ENCODE data around the gene LINGO1.

The LINGO1 gene

GRCh38 chr15:77563623-77564156 is 69.0 kb downstream of the LINGO1 start:
- Histone ChIP-seq H3K9me3 (ENCODE audit: control insufficient read depth, insufficient read depth, low read length) (no peaks in the 10 kb centered on the region), H3K27ac (ENCODE audit: low read length) (no peak overlapping the region), H3K36me3 (ENCODE audit: control insufficient read depth, insufficient read depth, low read length) (no peaks in the 10 kb centered on the region), H3K4me1 (ENCODE audit: control insufficient read depth, insufficient read depth, low read length) (no peaks in the 10 kb centered on the region), H3K4me3 (ENCODE audit: low read length) (no peak overlapping the region), H3K27me3 (ENCODE audit: control insufficient read depth, insufficient read depth, low read length) (no peaks in the 10 kb centered on the region)
- DNase-seq (ENCODE audit: low read depth, low spot score) = no peak
- no CpG with 5 or more reads among the region's 6 CpGs for WGBS (ENCODE audit: insufficient coverage, insufficient read length)

Data from iPS DF 6.9 (cell line).